Neutrophil (primary cell): ENCODE data around the gene TBCD.

ENCODE experiments used
- H3K27ac ChIP-seq: fragments of 200-600 bp; sonication (generic); 2 replicates; pipeline ENCODE4 v1.5.1; 2016; ENCODE audit warnings: mild to moderate bottlenecking, moderate library complexity
- H3K27me3 ChIP-seq: fragments of 200-600 bp; sonication (generic); 2 replicates; pipeline ENCODE4 v1.6.0; 2016; ENCODE audit warnings: mild to moderate bottlenecking
- H3K36me3 ChIP-seq: fragments of 200-600 bp; sonication (generic); 2 replicates; pipeline ENCODE4 v1.5.1; 2017
- H3K4me1 ChIP-seq, 2 experiments: fragments of 200-600 bp in 1 of 2; sonication (generic) in 1 of 2; 1 replicate in 1 of 2; 2 replicates in 1 of 2; pipeline versions ENCODE4 v1.5.1 to v1.6.1; 2013 to 2016; ENCODE audit warnings: low read depth in 1 of 2, low read length in 1 of 2, mild to moderate bottlenecking in 1 of 2, moderate library complexity in 1 of 2; ENCODE audit not compliant: control insufficient read depth in 1 of 2, insufficient read depth in 1 of 2
- H3K4me3 ChIP-seq, 2 experiments: fragments of 200-600 bp in 1 of 2; sonication (generic) in 1 of 2; 1 replicate in 1 of 2; 2 replicates in 1 of 2; pipeline ENCODE4 v1.5.1; 2013 to 2016; ENCODE audit warnings: low read depth in 1 of 2, low read length in 1 of 2, mild to moderate bottlenecking in 1 of 2, moderate library complexity in 1 of 2
- H3K9me3 ChIP-seq: fragments of 200-600 bp; sonication (generic); 2 replicates; pipeline ENCODE4 v1.5.1; 2016
- TF ChIP-seq, protein P1 (sequence below): fragments of 200-600 bp; sonication (generic); IDR thresholded peaks from 2 replicates; pipeline ENCODE4 v1.5.1; 2016; ENCODE audit warnings: antibody characterized with exemption

TBCD gene

DNA sequence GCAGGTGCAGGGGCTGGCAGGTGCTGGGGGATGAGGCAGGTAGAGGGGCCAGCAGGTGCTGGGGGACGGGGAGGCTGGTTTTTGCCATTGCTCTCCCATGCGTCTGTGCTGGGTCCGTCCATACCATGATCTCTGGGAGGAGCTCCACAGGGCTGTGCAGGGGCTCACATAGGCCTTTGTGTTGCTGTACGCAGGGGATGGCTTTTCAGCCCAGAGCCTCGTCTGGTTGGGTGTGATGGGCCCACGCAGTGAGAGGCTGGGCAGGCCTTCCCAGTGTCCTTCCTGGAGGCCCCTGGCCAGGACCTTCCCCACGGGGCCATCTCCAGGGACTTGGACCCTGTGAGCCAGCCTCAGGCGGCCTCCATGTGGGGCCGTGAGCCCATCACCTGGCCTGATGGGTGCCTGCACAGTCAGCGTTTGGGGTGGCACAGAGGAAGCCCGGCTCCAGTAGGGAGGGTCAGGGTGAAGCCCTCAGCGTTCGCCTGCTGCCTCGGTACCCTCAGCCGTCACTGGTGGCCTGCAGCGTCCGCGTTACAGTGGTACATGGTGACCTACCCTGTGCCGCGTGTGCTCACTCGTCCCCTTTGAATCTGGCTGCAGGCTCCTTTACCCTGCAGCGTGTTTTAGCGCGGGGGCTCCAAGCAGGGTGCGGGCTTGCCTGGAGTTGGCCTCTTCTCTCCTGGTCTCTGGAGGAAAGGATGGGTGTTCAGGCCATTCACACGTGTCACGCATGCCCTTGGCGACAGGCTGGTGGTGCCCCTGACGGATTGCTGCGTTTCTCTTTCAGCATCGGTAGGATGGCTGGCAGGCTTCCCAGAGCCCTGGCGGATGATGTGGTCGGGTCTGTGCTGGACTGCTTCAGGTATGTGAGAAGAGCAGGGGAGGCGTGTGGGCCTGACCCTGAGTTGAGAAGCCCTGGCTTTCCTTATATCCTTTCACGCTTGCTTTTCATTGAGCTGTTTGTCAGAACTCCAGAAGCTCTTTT, 57.3 kb downstream of the TBCD start:
- Histone ChIP-seq H3K27ac (no peak overlapping the region), H3K9me3 (no peaks in the 10 kb centered on the region), H3K27me3 (no peaks in the 10 kb centered on the region), H3K4me3 (no peak overlapping the region), H3K36me3 (peaks cover 16% of the 10 kb centered on the region), H3K4me1 (no peaks in the 10 kb centered on the region)
- TF ChIP-seq, protein P1, sequence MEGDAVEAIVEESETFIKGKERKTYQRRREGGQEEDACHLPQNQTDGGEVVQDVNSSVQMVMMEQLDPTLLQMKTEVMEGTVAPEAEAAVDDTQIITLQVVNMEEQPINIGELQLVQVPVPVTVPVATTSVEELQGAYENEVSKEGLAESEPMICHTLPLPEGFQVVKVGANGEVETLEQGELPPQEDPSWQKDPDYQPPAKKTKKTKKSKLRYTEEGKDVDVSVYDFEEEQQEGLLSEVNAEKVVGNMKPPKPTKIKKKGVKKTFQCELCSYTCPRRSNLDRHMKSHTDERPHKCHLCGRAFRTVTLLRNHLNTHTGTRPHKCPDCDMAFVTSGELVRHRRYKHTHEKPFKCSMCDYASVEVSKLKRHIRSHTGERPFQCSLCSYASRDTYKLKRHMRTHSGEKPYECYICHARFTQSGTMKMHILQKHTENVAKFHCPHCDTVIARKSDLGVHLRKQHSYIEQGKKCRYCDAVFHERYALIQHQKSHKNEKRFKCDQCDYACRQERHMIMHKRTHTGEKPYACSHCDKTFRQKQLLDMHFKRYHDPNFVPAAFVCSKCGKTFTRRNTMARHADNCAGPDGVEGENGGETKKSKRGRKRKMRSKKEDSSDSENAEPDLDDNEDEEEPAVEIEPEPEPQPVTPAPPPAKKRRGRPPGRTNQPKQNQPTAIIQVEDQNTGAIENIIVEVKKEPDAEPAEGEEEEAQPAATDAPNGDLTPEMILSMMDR, result no peak

DNA sequence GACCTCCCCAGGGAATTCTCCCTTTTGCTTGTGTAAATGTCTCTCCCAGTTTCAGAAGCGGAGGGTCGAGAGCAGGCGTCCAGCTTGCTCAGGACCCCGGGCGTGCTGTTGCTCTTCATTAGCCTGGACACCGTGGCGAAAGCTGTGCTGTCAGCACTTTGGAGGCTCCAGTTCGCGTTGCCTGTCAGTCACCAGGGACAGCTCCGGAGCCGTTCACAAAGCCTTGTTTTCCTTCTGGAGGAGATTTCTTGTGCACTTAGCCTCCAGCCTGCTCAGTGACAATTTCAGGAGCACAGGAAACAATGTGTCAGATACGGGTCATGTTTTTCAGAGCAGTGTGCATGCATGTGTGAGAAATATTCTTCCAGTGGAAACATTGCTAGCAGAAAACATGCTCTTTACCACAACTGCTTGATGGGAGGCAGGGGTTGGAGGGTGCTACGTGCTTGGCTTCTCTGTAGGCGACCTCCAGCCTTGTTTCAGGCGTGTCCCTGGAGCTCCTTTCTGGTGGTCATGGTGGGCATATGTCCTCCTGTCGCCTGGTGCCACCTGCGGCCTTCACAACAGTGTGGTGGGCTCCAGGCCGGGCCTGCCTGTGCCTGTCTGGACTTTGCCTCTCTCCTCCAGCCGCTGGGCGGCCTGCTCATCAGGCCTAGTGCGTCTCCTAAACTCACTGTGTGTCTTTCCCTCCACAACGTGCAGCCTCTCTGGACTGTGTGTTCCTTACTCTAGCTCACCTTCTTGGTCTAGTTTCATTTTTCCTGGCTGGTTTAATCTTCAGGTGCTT, 59.0 kb downstream of the TBCD start:
- TF ChIP-seq, protein P1, result no peak
- no peaks in the 10 kb centered on the region for H3K9me3 ChIP-seq
- H3K4me3 ChIP-seq, result no peak overlapping the region
- H3K27ac ChIP-seq, result no peak overlapping the region
- peaks cover 16% of the 10 kb centered on the region for H3K36me3 ChIP-seq
- H3K4me1 ChIP-seq, result no peaks in the 10 kb centered on the region
- no peaks in the 10 kb centered on the region for H3K27me3 ChIP-seq

DNA sequence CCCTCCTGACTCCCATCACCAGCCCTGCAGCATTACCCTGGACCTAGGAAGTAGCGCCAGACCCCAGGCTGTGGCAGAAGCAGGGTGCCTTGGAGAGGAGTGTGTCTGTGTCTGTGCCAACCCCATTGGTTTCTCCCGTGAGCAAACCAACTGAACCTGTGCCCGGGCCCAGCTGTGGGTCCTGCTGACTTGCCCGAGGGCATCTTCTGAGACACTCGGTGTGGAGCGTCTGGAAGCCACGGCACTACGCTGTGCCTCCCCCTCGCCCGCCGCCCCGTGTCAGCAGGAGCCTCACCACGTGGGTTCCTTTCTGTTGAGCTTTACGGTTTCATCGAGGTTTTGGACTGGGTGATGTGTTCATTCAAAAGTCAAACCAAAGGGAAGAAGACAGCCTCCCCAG, 60.2 kb downstream of the TBCD start:
- Histone ChIP-seq H3K36me3 (peaks cover 16% of the 10 kb centered on the region), H3K9me3 (no peaks in the 10 kb centered on the region), H3K4me1 (no peaks in the 10 kb centered on the region), H3K27ac (no peak overlapping the region), H3K27me3 (no peaks in the 10 kb centered on the region), H3K4me3 (no peak overlapping the region)
- TF ChIP-seq, protein P1, result no peak

DNA sequence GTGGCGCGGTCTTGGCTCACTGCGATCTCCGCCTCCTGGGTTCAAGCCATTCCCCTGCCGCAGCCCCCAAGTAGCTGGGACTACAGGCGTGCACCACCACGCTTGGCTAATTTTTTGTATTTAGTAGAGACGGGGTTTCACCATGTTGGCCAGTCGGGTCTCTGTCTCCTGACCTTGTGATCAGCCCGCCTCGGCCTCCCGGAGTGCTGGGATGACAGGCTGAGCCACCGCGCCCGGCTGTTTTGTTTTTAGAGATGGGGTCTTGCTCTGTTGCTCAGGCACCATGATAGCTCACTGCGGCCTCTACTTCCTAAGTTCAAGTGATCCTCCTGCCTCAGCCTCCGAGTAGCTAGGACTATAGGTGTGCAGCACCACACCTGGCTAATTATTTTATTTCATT, 60.7 kb downstream of the TBCD start:
- Histone ChIP-seq H3K9me3 (no peaks in the 10 kb centered on the region), H3K27me3 (no peaks in the 10 kb centered on the region), H3K4me1 (no peaks in the 10 kb centered on the region), H3K27ac (no peak overlapping the region), H3K36me3 (peaks cover 13% of the 10 kb centered on the region), H3K4me3 (no peak overlapping the region)
- TF ChIP-seq, protein P1, result no peak

DNA sequence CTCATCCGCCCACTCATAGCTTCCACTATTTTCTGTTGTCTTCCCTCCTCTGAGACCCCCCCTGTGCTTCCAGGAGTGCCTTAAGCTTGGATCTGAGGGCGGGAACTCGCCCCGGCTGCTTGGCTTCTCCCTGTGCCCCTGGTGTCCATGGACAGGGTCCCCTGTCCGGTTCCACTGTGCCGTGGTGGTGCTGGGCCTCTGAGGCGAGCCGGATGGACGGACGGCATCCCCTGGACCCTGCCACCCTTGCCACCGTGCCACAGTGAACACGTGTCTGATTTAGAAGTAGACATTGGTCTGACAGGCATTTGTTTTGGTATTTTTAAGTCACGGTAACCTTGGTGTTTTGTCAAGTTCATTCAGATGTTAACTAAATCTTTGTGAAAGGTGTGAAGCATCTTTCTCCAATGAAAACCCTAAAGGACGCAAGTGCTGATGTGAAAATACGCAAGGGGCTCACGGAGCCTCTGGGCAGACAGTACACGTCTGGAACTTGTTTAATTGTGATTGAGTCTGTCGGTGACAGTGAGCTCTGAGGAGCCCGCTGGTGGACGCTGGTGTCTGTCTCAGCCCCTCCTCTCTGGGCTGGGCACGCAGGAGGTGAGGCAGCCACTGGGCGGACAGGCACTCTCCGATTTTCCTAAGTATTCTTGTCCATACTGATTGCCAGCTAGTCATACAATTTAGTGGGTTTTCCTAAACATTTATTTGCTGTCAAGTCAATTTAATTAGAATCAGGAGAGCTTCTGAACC, 61.6 kb downstream of the TBCD start:
- Histone ChIP-seq H3K27ac (no peak overlapping the region), H3K36me3 (peaks cover 9% of the 10 kb centered on the region), H3K9me3 (no peaks in the 10 kb centered on the region), H3K27me3 (no peaks in the 10 kb centered on the region), H3K4me1 (no peaks in the 10 kb centered on the region), H3K4me3 (no peak overlapping the region)
- TF ChIP-seq, protein P1, result no peak
